Prostate gland (tissue), 2 donors: ENCODE results near the gene TM9SF1.

Source experiments
- CTCF ChIP-seq, 4 experiments: fragments of 200-600 bp in 2 of 4; fragments of 450-650 bp in 2 of 4; sonication (generic) in 2 of 4; IDR thresholded peaks; 1 replicate in 3 of 4; 2 replicates in 1 of 4; pipeline ENCODE4 v1.5.1; 2016 to 2019; ENCODE audit warnings: antibody characterized with exemption in 4 of 4, mild to moderate bottlenecking in 2 of 4, moderate library complexity in 2 of 4
- POLR2AphosphoS5 ChIP-seq: sonication (generic); formaldehyde crosslinking; IDR thresholded peaks from one replicate; pipeline ENCODE4 v1.6.1; 2017; ENCODE audit warnings: antibody characterized with exemption

- no peak for TF ChIP-seq CTCF (IDR thresholded peaks at IDR 0.05)
- no peak for TF ChIP-seq POLR2AphosphoS5
These were observed 10.9 kb downstream of the TM9SF1 start for GRCh38 chr14:24184104-24184970.
